Measurements from ENCODE around the gene PTPRB.

Gene PTPRB

GRCh38 chr12:70641691-70642090, 4.5 kb upstream of the PTPRB start:
- no peak for DNase-seq

DNA sequence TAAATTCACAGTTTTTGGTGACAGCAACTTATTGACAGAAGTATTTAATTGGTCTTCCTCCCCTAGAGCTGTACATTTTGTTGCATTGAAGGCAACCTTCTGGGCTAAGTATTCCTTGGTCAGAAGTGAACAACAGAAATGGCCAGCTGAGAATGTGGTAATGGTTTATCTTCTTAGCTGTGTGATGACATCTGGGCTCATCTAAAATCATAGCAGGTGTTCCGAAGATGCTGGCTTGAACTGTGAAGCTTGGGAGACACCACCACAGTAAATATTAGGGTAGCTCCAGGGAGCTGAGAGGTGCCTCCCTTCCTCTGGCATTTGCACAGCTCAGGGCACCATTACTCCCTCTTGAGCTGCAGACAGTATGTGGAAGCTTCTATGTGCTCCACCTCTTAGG, 3.7 kb upstream of the PTPRB start:
- no peak for DNase-seq

GRCh38 chr12:70639535-70639934, 2.3 kb upstream of the PTPRB start:
- no peak for DNase-seq

- DNase-seq = no peak
Measured at GRCh38 chr12:70638639-70639360, 1.6 kb upstream of the PTPRB start.

DNA sequence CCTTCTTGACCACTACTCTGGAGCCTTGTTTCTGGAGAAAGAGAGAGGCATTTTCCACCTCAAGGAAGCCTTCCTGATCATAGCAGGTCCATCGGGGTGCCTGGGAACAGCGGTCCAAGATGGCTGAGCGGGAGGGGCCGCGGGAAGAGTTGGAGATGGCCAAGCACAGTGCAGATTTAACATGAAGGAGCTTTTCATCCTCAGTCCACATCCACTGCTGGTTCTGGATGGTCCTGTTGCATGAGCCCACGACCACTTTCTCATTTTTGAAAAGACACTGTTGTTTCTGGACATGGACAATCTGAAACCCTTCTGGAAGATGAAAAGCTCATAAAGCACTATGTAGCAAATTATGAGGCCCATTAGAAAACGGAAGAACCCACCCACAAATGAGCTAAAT, 1.5 kb downstream of the PTPRB start:
- DNase-seq = no peak

- DNase-seq = no peak
Measured at GRCh38 chr12:70628701-70629480, 8.3 kb downstream of the PTPRB start.

- DNase-seq = no peak
Measured at GRCh38 chr12:70627677-70628076, 9.6 kb downstream of the PTPRB start.

DNA sequence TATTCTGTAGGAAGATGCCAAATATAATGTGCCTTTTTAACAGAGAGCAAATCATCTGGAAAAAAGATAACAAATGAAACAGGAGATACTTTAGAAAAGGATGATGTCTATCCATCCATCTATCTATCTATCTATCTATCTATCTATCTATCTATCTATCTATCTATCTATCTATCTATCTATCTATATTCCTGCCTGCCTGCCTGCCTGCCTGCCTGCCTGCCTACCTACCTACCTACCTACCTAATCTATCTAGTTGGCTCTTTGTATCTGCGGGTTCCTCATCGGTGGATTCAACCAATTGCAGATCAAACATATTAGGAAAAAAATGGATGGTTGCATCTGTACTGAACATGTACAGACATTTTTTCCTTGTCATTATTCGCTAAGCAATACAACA, 11.0 kb downstream of the PTPRB start:
- DNase-seq = no peak

DNA sequence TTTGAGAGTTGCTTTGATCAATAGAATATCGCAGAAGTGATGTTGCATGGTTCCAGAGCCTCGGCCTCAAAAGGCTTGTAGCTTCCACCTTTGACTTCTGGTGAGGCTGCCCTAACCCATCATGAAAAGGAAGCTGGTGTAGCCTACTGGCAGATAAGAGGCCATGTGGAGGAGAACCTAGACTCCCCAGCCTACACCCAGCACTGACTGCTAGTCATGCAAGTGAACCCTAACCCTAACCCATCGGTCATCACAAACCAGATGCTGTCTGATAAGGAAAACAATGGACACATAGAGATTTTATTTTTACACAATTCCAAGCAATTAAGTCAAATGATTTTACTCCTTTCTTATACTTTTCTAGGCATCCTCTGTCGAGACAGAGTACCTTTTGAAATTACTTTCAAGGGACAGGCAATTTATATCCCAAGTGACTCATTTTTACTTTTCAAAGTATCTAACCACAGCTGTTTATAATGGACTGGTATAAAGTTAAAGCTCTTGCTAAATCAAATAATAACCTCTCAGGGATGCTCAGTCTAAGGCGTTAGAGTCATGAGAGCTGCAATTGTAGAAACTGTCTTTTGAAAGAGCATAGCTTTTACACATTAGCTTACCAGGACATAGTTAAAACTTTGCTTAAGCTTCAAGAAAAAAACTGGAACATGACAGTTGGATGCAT, 17.6 kb downstream of the PTPRB start:
- DNase-seq = no peak

GRCh38 chr12:70618371-70618770, 18.9 kb downstream of the PTPRB start:
- no peak for DNase-seq

- no peak for DNase-seq
Measured at GRCh38 chr12:70617450-70617849, 19.8 kb downstream of the PTPRB start.

DNA sequence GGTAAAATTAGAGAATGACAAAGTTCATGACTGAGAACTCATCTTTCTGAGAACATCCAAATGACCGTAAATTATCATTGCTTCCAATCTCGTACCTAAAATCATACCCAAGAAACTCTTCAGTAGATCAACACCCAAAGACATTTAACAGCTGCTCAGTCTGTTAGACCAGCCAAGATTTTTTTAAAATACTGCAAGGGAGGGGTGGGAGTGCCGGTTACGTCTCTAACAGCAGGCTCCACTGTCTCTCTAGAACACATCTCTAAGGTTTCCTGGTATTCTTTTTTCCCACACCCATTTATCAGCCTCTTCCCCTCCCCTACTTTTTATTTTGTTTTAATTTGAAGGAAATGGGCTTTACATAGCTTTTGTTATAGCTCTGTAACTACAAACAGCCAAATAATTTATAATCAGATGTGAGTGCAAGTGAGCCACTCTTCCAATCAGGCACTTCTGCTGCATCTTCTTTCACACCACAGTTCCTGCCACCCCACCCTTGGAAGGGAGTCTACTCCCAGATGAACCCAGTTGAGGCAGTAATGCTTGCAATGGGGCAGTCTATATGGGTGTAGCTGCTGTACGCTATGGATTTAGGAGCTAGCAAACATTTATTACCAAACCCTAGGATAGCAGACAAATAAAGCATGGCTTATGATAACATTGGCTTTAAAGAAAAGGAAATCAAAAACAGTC, 21.9 kb downstream of the PTPRB start:
- no peak for DNase-seq

- no peak for DNase-seq
Measured at GRCh38 chr12:70609739-70610491, 27.3 kb downstream of the PTPRB start.

DNA sequence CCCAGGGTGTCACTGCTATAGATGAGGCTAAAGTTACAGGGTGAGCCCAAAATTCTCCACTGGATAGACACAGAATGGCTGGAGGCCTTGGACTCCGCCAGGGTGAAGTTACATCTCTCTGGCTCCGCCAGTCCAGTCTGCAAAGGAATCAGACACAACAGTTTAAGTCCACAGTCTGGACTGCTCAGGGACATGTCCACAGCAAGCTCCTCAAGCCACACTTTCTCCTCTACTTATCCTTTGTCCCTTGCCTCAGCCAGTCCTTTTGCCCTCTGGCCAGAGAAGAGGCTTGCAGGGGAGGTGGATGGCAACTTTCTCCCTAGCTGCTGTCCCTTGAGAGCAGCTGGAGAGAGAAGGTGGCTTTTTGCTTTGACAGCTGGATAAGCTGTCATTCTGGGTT, 28.0 kb downstream of the PTPRB start:
- no peak for DNase-seq

DNA sequence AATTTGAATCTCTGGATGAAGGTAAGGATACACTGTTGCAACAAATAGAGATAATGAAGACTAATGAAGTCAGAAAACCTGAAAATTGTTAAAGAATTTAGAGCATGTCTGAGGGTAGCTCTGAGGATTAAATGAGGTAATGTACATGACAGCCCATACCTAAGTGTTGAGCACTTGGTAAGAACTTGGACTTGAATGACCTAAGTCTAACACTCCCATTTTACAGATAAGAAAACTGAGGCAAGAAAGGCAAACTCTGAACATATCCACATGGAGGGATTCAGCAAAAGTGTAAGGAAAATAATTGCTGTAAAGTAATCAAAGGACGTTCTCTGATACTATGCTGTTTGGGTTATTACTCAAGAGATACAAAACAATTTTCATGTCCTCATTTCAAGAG, 29.0 kb downstream of the PTPRB start:
- DNase-seq = no peak

DNA sequence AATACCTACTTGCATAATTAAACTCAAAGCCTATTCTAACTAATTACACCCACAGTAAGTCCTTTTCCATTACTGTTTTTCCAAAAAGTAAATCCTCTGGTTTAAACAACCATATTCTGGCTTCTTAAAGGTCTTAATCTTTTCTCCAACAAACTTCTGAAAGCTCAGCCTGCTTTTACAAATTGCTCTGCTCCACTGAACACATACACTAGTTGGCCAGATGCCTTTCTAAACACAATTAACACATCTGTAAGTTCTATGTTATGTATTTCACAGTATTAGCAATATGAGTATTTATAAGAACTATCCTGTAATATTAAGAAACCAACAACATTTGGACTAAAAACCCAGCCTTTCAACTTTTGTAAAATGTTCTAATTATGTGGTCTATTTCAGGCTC, 30.1 kb downstream of the PTPRB start:
- no peak for DNase-seq

DNA sequence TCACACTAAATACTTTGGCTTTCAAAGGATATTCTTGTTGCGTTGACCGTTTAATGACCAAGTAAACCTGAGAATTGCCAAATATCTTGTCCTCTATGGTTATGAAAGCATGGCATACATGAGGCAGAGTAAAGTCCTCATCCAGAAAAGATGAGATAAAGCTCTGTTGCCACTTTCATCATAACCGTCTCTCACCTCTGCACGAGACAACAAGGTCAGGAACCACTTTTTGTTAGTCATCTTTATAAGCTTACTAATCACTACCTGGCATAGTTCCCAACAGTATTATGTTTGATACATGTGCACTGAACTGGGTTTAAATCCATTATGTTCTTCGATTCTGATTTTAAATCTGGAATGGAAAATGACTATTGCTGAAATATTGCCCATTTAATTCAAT, 31.3 kb downstream of the PTPRB start:
- DNase-seq = no peak

- no peak for DNase-seq
Measured at GRCh38 chr12:70604662-70605061, 32.6 kb downstream of the PTPRB start.

DNA sequence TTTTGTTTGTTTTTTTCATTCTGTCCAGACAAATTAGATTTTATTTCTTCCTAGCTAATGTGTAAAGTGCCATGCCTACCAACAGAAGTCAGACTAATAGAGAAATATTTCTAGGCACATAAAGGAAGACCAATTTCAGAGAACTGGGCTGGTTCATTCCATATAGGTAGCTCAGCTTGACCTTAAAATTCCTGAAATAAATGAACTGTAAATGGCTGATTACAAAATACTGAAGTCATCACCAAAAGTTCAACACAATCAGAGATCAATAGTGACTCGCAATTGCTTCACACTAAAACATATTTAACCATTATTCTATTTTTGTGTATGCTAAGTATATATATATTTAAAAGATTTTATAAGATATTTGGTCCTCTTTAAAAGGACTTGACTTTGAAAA, 34.2 kb downstream of the PTPRB start:
- no peak for DNase-seq

DNA sequence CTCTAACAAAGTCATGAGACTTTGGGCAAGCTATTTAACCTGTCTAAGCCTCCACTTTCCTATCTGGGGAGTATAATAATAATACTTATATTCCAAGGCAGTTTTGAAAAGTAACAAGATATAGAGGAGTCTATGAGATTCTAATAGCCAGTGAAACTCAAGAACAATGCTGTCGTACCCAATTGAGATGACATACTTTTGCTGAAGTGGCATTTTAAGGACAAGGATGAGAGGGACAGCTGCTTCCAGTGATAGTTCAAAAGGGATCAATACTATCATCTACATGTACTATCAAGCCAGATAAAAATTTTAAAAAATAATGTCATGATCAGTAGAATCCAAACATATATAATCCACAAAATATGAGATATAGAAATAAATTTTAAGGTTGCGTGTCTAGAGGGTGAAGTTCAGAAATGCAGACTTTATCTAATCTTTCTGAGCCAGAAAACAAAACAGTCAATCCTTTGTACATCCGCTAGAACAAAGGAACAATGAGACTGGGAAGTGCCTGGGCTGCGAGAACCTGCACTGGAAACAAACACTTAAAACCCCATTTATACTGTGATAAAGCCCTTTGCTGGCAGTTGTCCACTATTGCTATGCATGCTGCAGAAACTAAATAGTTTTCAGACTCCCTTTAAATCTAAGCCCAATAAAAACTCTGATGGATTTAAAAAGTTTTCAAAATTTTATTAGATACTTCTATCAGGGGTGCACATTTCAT, 38.6 kb downstream of the PTPRB start:
- no peak for DNase-seq

- DNase-seq = no peak
Measured at GRCh38 chr12:70592664-70593063, 44.6 kb downstream of the PTPRB start.

Measured in NCI-H524 treated with DMSO at 0.1 percent for 48 hours (cell line).